Measurements from ENCODE around the gene CD44.

DNA sequence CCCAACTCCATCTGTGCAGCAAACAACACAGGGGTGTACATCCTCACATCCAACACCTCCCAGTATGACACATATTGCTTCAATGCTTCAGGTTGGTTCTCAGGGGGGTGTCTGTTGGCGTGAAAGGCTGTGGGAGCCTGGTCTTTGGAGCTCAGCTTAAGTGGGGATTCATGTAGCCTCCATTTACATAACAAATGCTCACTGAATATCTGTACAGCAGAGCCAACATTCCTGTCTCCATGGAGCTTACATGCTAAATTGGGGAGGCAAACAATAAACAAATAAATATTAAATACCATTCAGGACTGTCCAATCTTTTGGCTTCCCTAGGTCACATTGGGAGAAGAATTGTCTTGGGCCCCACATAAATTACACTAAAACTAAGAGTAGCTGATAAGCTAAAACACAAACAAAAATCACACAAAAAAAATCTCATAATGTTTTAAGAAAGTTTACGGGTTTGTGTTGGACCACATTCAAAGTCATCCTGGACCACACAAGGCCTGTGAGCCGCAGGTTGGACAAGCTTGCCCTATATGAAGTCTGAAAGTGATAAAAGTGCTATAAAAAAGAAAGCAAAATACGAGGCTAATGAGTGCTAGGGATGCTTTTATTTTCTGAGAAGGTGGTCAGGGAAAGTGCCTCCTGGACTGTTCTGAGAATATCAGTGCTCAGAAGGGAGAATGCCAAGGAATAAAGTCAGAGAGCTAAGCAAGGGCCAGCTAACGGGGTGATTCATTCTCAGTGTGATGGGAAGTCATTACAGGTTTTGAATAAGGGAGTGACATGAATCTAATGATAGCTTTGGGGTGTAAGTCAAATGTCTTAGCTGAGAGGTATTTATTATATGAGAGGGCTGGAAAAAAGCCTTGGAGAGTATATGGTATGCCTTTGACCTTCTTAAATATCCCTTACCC, 41.6 kb downstream of the CD44 start:
- no peak for TF ChIP-seq JUNB (IDR thresholded peaks at IDR 0.05)
- TF ChIP-seq, protein P1, sequence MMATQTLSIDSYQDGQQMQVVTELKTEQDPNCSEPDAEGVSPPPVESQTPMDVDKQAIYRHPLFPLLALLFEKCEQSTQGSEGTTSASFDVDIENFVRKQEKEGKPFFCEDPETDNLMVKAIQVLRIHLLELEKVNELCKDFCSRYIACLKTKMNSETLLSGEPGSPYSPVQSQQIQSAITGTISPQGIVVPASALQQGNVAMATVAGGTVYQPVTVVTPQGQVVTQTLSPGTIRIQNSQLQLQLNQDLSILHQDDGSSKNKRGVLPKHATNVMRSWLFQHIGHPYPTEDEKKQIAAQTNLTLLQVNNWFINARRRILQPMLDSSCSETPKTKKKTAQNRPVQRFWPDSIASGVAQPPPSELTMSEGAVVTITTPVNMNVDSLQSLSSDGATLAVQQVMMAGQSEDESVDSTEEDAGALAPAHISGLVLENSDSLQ (IDR thresholded peaks at IDR 0.05) = no peak
- no peak for TF ChIP-seq EZH2 (IDR thresholded peaks at IDR 0.05; ENCODE audit: borderline replicate concordance, control insufficient read depth, low read depth, low read length)

Data from GM12878 (cell line).